Glutamatergic neuron (in vitro differentiated cells): ENCODE data around the gene CASD1. TPM values are rescaled to one million over a fixed set of nuclear protein-coding genes. Genes with fewer than 3 reads are reported as not detected.

Source experiments
- DNase-seq: peaks from one replicate; pipeline ENCODE4 v3.0.0; 2022
- H3K27ac Mint-ChIP-seq: one replicate; pipeline ENCODE4 v1.8.0; 2020; ENCODE audit warnings: mild to moderate bottlenecking, mixed read lengths, inconsistent platforms; ENCODE audit not compliant: unreplicated experiment
- H3K27me3 Mint-ChIP-seq: one replicate; pipeline ENCODE4 v1.8.0; 2020; ENCODE audit warnings: mild to moderate bottlenecking, moderate library complexity, mixed read lengths, inconsistent platforms; ENCODE audit not compliant: unreplicated experiment
- H3K36me3 Mint-ChIP-seq: one replicate; pipeline ENCODE4 v1.8.0; 2020; ENCODE audit warnings: mild to moderate bottlenecking, mixed read lengths, inconsistent platforms; ENCODE audit not compliant: unreplicated experiment
- H3K4me1 Mint-ChIP-seq: one replicate; pipeline ENCODE4 v1.8.0; 2020; ENCODE audit warnings: mild to moderate bottlenecking, low read depth, mixed read lengths, inconsistent platforms; ENCODE audit not compliant: unreplicated experiment
- H3K4me3 Mint-ChIP-seq: one replicate; pipeline ENCODE4 v1.8.0; 2020; ENCODE audit warnings: mild to moderate bottlenecking, mixed read lengths, inconsistent platforms; ENCODE audit not compliant: unreplicated experiment
- H3K9me3 Mint-ChIP-seq: one replicate; pipeline ENCODE4 v1.8.0; 2020; ENCODE audit warnings: mild to moderate bottlenecking, moderate library complexity, mixed read lengths, inconsistent platforms; ENCODE audit not compliant: unreplicated experiment
- CTCF ChIP-seq: fragments of 200-600 bp; sonication (generic); IDR thresholded peaks from one replicate; pipeline ENCODE4 v1.5.0; 2021; ENCODE audit not compliant: partially characterized antibody, unreplicated experiment
- total RNA-seq: library from RNA; stranded (reverse); fragmentation: NEBNext Ultra II Directional; extraction: Animal tissue kit (Norgen Biotek cat#: 25700); gene quantifications from one replicate; pipeline ENCODE4 v1.2.1, GENCODE V29; 2021; ENCODE audit not compliant: unreplicated experiment

CASD1 gene
- total RNA-seq, 1 donor from 2014 or later, result 117 TPM

- Mint-ChIP-seq H3K27me3 (peaks cover 4% of the 10 kb centered on the region), H3K4me1 (no peaks in the 10 kb centered on the region), H3K4me3 (no peak overlapping the region), H3K36me3 (peaks cover 34% of the 10 kb centered on the region), H3K27ac (no peak overlapping the region), H3K9me3 (peaks cover 15% of the 10 kb centered on the region)
- no peak for TF ChIP-seq CTCF
- no peak for DNase-seq
Measured at GRCh38 chr7:94575646-94576045, 66.0 kb downstream of the CASD1 start.

GRCh38 chr7:94576316-94576715, 66.7 kb downstream of the CASD1 start:
- Mint-ChIP-seq H3K36me3 (peaks cover 34% of the 10 kb centered on the region), H3K4me3 (no peak overlapping the region), H3K9me3 (peaks cover 15% of the 10 kb centered on the region), H3K27ac (no peak overlapping the region), H3K4me1 (no peaks in the 10 kb centered on the region), H3K27me3 (peaks cover 4% of the 10 kb centered on the region)
- no peak for TF ChIP-seq CTCF
- no peak for DNase-seq

- H3K4me3 Mint-ChIP-seq, result no peak overlapping the region
Measured at GRCh38 chr7:94577357-94577756, 67.7 kb downstream of the CASD1 start.

GRCh38 chr7:94578614-94579013, 69.0 kb downstream of the CASD1 start:
- H3K4me1 Mint-ChIP-seq, result no peaks in the 10 kb centered on the region
- no peak for TF ChIP-seq CTCF
- H3K36me3 Mint-ChIP-seq, result peaks cover 30% of the 10 kb centered on the region
- H3K4me3 Mint-ChIP-seq, result no peak overlapping the region
- DNase-seq, result no peak
- no peak overlapping the region for H3K27ac Mint-ChIP-seq
- peaks cover 4% of the 10 kb centered on the region for H3K27me3 Mint-ChIP-seq
- peaks cover 15% of the 10 kb centered on the region for H3K9me3 Mint-ChIP-seq

More at GRCh38 chr7:94577357-94577756, 67.7 kb downstream of the CASD1 start:
- peaks cover 4% of the 10 kb centered on the region for H3K27me3 Mint-ChIP-seq
- peaks cover 34% of the 10 kb centered on the region for H3K36me3 Mint-ChIP-seq
- no peak overlapping the region for H3K27ac Mint-ChIP-seq
- no peaks in the 10 kb centered on the region for H3K4me1 Mint-ChIP-seq
- no peak for DNase-seq
- H3K9me3 Mint-ChIP-seq, result peaks cover 17% of the 10 kb centered on the region
- TF ChIP-seq CTCF, result no peak

GRCh38 chr7:94579470-94579869, 69.9 kb downstream of the CASD1 start:
- Mint-ChIP-seq H3K9me3 (peaks cover 11% of the 10 kb centered on the region), H3K4me1 (no peaks in the 10 kb centered on the region), H3K4me3 (no peak overlapping the region), H3K27ac (no peak overlapping the region), H3K27me3 (no peaks in the 10 kb centered on the region), H3K36me3 (peaks cover 23% of the 10 kb centered on the region)
- no peak for DNase-seq
- no peak for TF ChIP-seq CTCF
